A549 (cell line): Measurements from ENCODE around the gene HSDL2. TPM values are rescaled to one million over a fixed set of nuclear protein-coding genes. Genes with fewer than 3 reads are reported as not detected.

ENCODE experiments used
- BHLHE40 ChIP-seq: IDR thresholded peaks from 2 replicates; pipeline ENCODE4 v1.6.1; 2012; ENCODE audit warnings: low read depth, low read length, inconsistent platforms
- CBX8 ChIP-seq: fragments of 200-600 bp; sonication (generic); IDR thresholded peaks from 2 replicates; pipeline ENCODE4 v1.6.1; 2016
- CEBPB ChIP-seq, 2 experiments: fragments of >200 bp in 1 of 2; sonication (Bioruptor Twin) in 1 of 2; formaldehyde crosslinking in 1 of 2; IDR thresholded peaks; 2 replicates each; pipeline ENCODE4 v1.6.1; 2012 to 2016
- CHD2 ChIP-seq: fragments of 150-350 bp; IDR thresholded peaks from 2 replicates; pipeline ENCODE4 v1.6.1; 2014; ENCODE audit warnings: low read length; ENCODE audit not compliant: partially characterized antibody
- EHF ChIP-seq: fragments of 250-450 bp; sonication (Bioruptor Pico); IDR thresholded peaks from 2 replicates; pipeline ENCODE4 v1.5.0; 2020; ENCODE audit warnings: mild to moderate bottlenecking
- EP300 ChIP-seq, 2 experiments: fragments of >200 bp; sonication (Bioruptor Twin); formaldehyde crosslinking; IDR thresholded peaks; 2 replicates in 1 of 2; 3 replicates in 1 of 2; pipeline ENCODE4 v1.6.1; 2016 to 2017
- FOSB ChIP-seq: fragments of 250-450 bp; sonication (Bioruptor Pico); IDR thresholded peaks from 2 replicates; pipeline ENCODE4 v1.5.0; 2020; ENCODE audit warnings: mild to moderate bottlenecking, moderate library complexity
- FOSL2 ChIP-seq, 2 experiments: fragments of 450-650 bp in 1 of 2; fragments of >200 bp in 1 of 2; sonication (Bioruptor Twin) in 1 of 2; formaldehyde crosslinking; IDR thresholded peaks; 2 replicates each; pipeline versions ENCODE4 v1.5.0 to v1.6.1; 2016 to 2020; ENCODE audit warnings: mild to moderate bottlenecking in 1 of 2, moderate library complexity in 1 of 2
- FOXS1 ChIP-seq: fragments of 250-450 bp; sonication (Bioruptor Pico); IDR thresholded peaks from 2 replicates; pipeline ENCODE4 v1.5.0; 2020; ENCODE audit warnings: mild to moderate bottlenecking, moderate library complexity
- GATA3 ChIP-seq: IDR thresholded peaks from 2 replicates; pipeline ENCODE4 v1.6.1; 2012; ENCODE audit warnings: borderline replicate concordance
- HDAC2 ChIP-seq: fragments of 200-600 bp; sonication (generic); IDR thresholded peaks from 2 replicates; pipeline ENCODE4 v1.6.1; 2016
- HEYL ChIP-seq: fragments of 250-450 bp; sonication (Bioruptor Pico); IDR thresholded peaks from 2 replicates; pipeline ENCODE4 v1.8.0; 2021; ENCODE audit warnings: mild to moderate bottlenecking, moderate library complexity
- JUN ChIP-seq, 2 experiments: fragments of >200 bp; sonication (Bioruptor Twin); formaldehyde crosslinking; IDR thresholded peaks; 2 replicates in 1 of 2; 3 replicates in 1 of 2; pipeline ENCODE4 v1.6.1; 2016 to 2017
- JUNB ChIP-seq: fragments of >200 bp; sonication (Bioruptor Twin); formaldehyde crosslinking; IDR thresholded peaks from 2 replicates; pipeline ENCODE4 v1.6.1; 2016
- MAZ ChIP-seq: fragments of 150-350 bp; IDR thresholded peaks from 2 replicates; pipeline ENCODE4 v1.6.1; 2014; ENCODE audit warnings: antibody characterized with exemption, low read depth, low read length, borderline replicate concordance
- NFE2L2 ChIP-seq: fragments of 150-350 bp; conservative IDR thresholded peaks from 2 replicates; pipeline ENCODE4 v1.6.1; 2014; ENCODE audit warnings: low read length
- NR3C1 ChIP-seq: fragments of >200 bp; sonication (Bioruptor Twin); formaldehyde crosslinking; IDR thresholded peaks from 3 replicates; pipeline ENCODE4 v1.6.1; 2017
- POLR2A ChIP-seq: IDR thresholded peaks from 2 replicates; pipeline ENCODE4 v1.6.1; 2012; ENCODE audit warnings: mild to moderate bottlenecking, low read length
- POLR2AphosphoS2 ChIP-seq: conservative IDR thresholded peaks from 2 replicates; pipeline ENCODE4 v1.6.1; 2012; ENCODE audit warnings: low read length, improper control_type of control experiment, inconsistent platforms
- RAD21 ChIP-seq, 2 experiments: fragments of >200 bp in 1 of 2; sonication (Bioruptor Twin) in 1 of 2; formaldehyde crosslinking in 1 of 2; IDR thresholded peaks in 1 of 2; conservative IDR thresholded peaks in 1 of 2; 2 replicates in 1 of 2; 3 replicates in 1 of 2; pipeline ENCODE4 v1.6.1; 2012 to 2018; ENCODE audit warnings: inconsistent platforms in 1 of 2
- RARB ChIP-seq: fragments of 250-450 bp; sonication (Bioruptor Pico); IDR thresholded peaks from 2 replicates; pipeline ENCODE4 v1.8.0; 2021; ENCODE audit warnings: mild to moderate bottlenecking, moderate library complexity
- RFX5 ChIP-seq: fragments of 450-650 bp; IDR thresholded peaks from 2 replicates; pipeline ENCODE4 v1.7.1; 2014; ENCODE audit warnings: antibody characterized with exemption, mild to moderate bottlenecking, moderate library complexity
- SREBF2 ChIP-seq: fragments of 450-650 bp; IDR thresholded peaks from 2 replicates; pipeline ENCODE4 v1.6.1; 2014; ENCODE audit warnings: mild to moderate bottlenecking, moderate library complexity
- TFCP2L1 ChIP-seq: fragments of 250-450 bp; sonication (Bioruptor Pico); IDR thresholded peaks from 2 replicates; pipeline ENCODE4 v1.5.0; 2021; ENCODE audit warnings: mild to moderate bottlenecking
- TP53 ChIP-seq: fragments of 250-450 bp; sonication (Bioruptor Pico); IDR thresholded peaks from 2 replicates; pipeline ENCODE4 v1.5.0; 2021; ENCODE audit warnings: mild to moderate bottlenecking, moderate library complexity
- ZFP36 ChIP-seq: fragments of 450-650 bp; IDR thresholded peaks from 2 replicates; pipeline ENCODE4 v1.6.1; 2014; ENCODE audit warnings: borderline replicate concordance; ENCODE audit not compliant: partially characterized antibody
- ZNF302 ChIP-seq: fragments of 250-450 bp; sonication (Bioruptor Pico); IDR thresholded peaks from 2 replicates; pipeline ENCODE4 v1.9.0; 2021; ENCODE audit warnings: inconsistent platforms, mild to moderate bottlenecking, moderate library complexity
- ZSCAN20 ChIP-seq: fragments of 250-450 bp; sonication (Bioruptor Pico); IDR thresholded peaks from 2 replicates; pipeline ENCODE4 v1.8.0; 2022; ENCODE audit warnings: mild to moderate bottlenecking, moderate library complexity
- polyA plus RNA-seq, 4 experiments: library from polyadenylated mRNA; depleted of rRNA in 3 of 4; stranded (reverse); fragments of >200 nt; fragmentation: RNase III in 1 of 4; extraction: RNeasy Plus Mini Kit Qiagen cat#74134 plus additional on column Dnase treatment in 1 of 4; gene quantifications; 2 replicates in 3 of 4; 3 replicates in 1 of 4; pipeline ENCODE4 v1.2.3, GENCODE V29; 2011 to 2017
- TF ChIP-seq, protein P1 (sequence below): fragments of >200 bp; sonication (Bioruptor Twin); formaldehyde crosslinking; IDR thresholded peaks from 3 replicates; pipeline ENCODE4 v1.6.1; 2016
- TF ChIP-seq, protein P2 (sequence below): IDR thresholded peaks from 2 replicates; pipeline ENCODE4 v1.6.1; 2012; ENCODE audit warnings: low read depth, borderline replicate concordance
- TF ChIP-seq, protein P3 (sequence below): fragments of 250-450 bp; sonication (Bioruptor Pico); IDR thresholded peaks from 2 replicates; pipeline ENCODE4 v1.5.0; 2021; ENCODE audit warnings: mild to moderate bottlenecking, moderate library complexity, borderline replicate concordance
- TF ChIP-seq, protein P4 (sequence below): fragments of 450-650 bp; IDR thresholded peaks from 2 replicates; pipeline ENCODE4 v1.6.1; 2014; ENCODE audit warnings: antibody characterized with exemption
- TF ChIP-seq, protein P5 (sequence below): fragments of >200 bp; sonication (Bioruptor Twin); formaldehyde crosslinking; IDR thresholded peaks from 2 replicates; pipeline ENCODE4 v1.6.1; 2016
- TF ChIP-seq, protein P6 (sequence below): fragments of >200 bp; sonication (Bioruptor Twin); formaldehyde crosslinking; IDR thresholded peaks from 3 replicates; pipeline ENCODE4 v1.5.1; 2016
- TF ChIP-seq, protein P7 (sequence below): IDR thresholded peaks from 2 replicates; pipeline ENCODE4 v1.6.1; 2012
- TF ChIP-seq, protein P8 (sequence below): fragments of 150-350 bp; IDR thresholded peaks from 2 replicates; pipeline ENCODE4 v1.6.1; 2014; ENCODE audit warnings: low read depth, mild to moderate bottlenecking, low read length

HSDL2 gene
- polyA plus RNA-seq, 2 of the 4 experiments (the other 2 are of a cell fraction), result 47.4 to 47.7 TPM

DNA sequence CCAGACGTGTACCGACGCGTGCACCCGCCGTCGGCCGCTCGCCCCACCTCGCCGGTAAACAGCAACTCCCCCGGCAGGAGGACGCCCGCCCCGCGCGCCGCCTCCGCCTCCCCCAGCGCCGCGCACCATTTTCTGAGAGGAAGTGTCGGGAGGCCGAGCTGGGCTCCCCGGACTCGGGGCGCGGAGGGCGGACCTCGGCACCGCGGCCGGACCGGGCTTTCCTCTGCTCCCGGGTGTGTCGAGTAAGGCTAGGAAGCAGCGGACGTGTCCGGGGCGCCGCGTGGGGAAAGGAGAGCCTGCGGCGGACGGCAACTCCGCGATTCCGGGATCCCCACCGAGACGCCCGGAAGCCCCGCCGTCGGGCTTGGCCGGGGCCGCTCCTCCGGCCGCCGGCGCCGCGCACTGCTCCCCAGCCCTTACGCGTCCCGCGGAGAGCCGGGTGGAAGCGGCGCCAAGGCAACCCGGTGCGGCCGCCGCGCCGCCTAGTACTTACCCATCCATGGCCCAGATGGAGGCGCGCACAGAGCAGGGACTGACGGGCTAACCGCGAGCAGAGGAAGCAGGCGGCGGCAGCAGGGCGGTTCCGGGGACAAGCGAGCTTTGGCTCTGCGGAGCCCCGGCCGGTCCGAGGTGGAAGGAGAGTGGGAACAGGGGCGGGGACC lies 46.8 kb upstream of the HSDL2 start, which contains the start of gene PTBP3 (continued):
- TF ChIP-seq NFE2L2, result no peak
- no peak for TF ChIP-seq BHLHE40
- no peak for TF ChIP-seq HDAC2
- TF ChIP-seq RAD21 (conservative IDR thresholded peaks at IDR 0.05 in 1 of 2, IDR thresholded peaks at IDR 0.05 in 1 of 2), result no peak
- no peak for TF ChIP-seq ZSCAN20
- no peak for TF ChIP-seq NR3C1
- TF ChIP-seq RFX5, result no peak
- no peak for TF ChIP-seq FOSL2 (IDR thresholded peaks at IDR 0.05)
- TF ChIP-seq FOSL2 (CRISPR knock-in tag; IDR thresholded peaks at IDR 0.05), result no peak
- TF ChIP-seq, protein P1, sequence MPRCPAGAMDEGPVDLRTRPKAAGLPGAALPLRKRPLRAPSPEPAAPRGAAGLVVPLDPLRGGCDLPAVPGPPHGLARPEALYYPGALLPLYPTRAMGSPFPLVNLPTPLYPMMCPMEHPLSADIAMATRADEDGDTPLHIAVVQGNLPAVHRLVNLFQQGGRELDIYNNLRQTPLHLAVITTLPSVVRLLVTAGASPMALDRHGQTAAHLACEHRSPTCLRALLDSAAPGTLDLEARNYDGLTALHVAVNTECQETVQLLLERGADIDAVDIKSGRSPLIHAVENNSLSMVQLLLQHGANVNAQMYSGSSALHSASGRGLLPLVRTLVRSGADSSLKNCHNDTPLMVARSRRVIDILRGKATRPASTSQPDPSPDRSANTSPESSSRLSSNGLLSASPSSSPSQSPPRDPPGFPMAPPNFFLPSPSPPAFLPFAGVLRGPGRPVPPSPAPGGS, result peak; percentile 55; the same call in 1 of the 3 replicates
- TF ChIP-seq ZFP36, result no peak
- no peak for TF ChIP-seq FOXS1
- TF ChIP-seq GATA3, result no peak; the same call in 1 of the 2 replicates
- TF ChIP-seq TP53 (CRISPR knock-in tag), result no peak
- no peak for TF ChIP-seq CEBPB (IDR thresholded peaks at IDR 0.05)
- TF ChIP-seq JUNB, result no peak
- TF ChIP-seq HEYL (CRISPR knock-in tag), result no peak
- TF ChIP-seq, protein P2, sequence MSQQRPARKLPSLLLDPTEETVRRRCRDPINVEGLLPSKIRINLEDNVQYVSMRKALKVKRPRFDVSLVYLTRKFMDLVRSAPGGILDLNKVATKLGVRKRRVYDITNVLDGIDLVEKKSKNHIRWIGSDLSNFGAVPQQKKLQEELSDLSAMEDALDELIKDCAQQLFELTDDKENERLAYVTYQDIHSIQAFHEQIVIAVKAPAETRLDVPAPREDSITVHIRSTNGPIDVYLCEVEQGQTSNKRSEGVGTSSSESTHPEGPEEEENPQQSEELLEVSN, result peak; percentile 32; the same call in 1 of the 2 replicates
- no peak for TF ChIP-seq MAZ
- TF ChIP-seq POLR2AphosphoS2, result no peak
- TF ChIP-seq POLR2A, result peak; percentile 76
- TF ChIP-seq, protein P3, sequence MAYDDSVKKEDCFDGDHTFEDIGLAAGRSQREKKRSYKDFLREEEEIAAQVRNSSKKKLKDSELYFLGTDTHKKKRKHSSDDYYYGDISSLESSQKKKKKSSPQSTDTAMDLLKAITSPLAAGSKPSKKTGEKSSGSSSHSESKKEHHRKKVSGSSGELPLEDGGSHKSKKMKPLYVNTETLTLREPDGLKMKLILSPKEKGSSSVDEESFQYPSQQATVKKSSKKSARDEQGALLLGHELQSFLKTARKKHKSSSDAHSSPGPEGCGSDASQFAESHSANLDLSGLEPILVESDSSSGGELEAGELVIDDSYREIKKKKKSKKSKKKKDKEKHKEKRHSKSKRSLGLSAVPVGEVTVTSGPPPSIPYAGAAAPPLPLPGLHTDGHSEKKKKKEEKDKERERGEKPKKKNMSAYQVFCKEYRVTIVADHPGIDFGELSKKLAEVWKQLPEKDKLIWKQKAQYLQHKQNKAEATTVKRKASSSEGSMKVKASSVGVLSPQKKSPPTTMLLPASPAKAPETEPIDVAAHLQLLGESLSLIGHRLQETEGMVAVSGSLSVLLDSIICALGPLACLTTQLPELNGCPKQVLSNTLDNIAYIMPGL (CRISPR knock-in tag), result no peak
- no peak for TF ChIP-seq CBX8
- TF ChIP-seq TFCP2L1 (CRISPR knock-in tag), result no peak
- TF ChIP-seq, protein P4, sequence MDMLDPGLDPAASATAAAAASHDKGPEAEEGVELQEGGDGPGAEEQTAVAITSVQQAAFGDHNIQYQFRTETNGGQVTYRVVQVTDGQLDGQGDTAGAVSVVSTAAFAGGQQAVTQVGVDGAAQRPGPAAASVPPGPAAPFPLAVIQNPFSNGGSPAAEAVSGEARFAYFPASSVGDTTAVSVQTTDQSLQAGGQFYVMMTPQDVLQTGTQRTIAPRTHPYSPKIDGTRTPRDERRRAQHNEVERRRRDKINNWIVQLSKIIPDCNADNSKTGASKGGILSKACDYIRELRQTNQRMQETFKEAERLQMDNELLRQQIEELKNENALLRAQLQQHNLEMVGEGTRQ, result no peak
- TF ChIP-seq RARB (CRISPR knock-in tag), result no peak
- TF ChIP-seq FOSB, result no peak
- TF ChIP-seq, protein P5, sequence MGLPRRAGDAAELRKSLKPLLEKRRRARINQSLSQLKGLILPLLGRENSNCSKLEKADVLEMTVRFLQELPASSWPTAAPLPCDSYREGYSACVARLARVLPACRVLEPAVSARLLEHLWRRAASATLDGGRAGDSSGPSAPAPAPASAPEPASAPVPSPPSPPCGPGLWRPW, result no peak
- no peak for TF ChIP-seq EHF (CRISPR knock-in tag)
- TF ChIP-seq, protein P6, sequence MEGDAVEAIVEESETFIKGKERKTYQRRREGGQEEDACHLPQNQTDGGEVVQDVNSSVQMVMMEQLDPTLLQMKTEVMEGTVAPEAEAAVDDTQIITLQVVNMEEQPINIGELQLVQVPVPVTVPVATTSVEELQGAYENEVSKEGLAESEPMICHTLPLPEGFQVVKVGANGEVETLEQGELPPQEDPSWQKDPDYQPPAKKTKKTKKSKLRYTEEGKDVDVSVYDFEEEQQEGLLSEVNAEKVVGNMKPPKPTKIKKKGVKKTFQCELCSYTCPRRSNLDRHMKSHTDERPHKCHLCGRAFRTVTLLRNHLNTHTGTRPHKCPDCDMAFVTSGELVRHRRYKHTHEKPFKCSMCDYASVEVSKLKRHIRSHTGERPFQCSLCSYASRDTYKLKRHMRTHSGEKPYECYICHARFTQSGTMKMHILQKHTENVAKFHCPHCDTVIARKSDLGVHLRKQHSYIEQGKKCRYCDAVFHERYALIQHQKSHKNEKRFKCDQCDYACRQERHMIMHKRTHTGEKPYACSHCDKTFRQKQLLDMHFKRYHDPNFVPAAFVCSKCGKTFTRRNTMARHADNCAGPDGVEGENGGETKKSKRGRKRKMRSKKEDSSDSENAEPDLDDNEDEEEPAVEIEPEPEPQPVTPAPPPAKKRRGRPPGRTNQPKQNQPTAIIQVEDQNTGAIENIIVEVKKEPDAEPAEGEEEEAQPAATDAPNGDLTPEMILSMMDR, result no peak
- TF ChIP-seq CHD2, result no peak
- no peak for TF ChIP-seq EP300 (IDR thresholded peaks at IDR 0.05)
- TF ChIP-seq, protein P7, sequence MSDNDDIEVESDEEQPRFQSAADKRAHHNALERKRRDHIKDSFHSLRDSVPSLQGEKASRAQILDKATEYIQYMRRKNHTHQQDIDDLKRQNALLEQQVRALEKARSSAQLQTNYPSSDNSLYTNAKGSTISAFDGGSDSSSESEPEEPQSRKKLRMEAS, result peak; percentile 26
- TF ChIP-seq JUN (IDR thresholded peaks at IDR 0.05), result peak; percentile 58 to 84; a peak in 4 of 5 replicates
- TF ChIP-seq, protein P8, sequence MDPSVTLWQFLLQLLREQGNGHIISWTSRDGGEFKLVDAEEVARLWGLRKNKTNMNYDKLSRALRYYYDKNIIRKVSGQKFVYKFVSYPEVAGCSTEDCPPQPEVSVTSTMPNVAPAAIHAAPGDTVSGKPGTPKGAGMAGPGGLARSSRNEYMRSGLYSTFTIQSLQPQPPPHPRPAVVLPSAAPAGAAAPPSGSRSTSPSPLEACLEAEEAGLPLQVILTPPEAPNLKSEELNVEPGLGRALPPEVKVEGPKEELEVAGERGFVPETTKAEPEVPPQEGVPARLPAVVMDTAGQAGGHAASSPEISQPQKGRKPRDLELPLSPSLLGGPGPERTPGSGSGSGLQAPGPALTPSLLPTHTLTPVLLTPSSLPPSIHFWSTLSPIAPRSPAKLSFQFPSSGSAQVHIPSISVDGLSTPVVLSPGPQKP, result no peak
- no peak for TF ChIP-seq SREBF2
- no peak for TF ChIP-seq ZNF302 (CRISPR knock-in tag)
